Dedifferentiated amniotic fluid mesenchymal stem cell (primary cell): ENCODE results near the gene RSPH10B2.
"Not testable (repeated sequence)": the region's sequence is repeated elsewhere in the genome, so short reads cannot be mapped to it uniquely, and the experiment has no call there.

Experiments
- DNase-seq: peaks from one replicate; pipeline ENCODE4 v3.0.0-alpha.2; 2016; ENCODE audit errors: extremely low spot score

RSPH10B2 gene

GRCh38 chr7:6753964-6754363 lies at the start of gene RSPH10B2:
Gene RSPH10B2 (plus strand): TSS chr7:6754103. CDS start chr7:6757678, 3,575 bp downstream.
- not testable (repeated sequence) for DNase-seq

DNA sequence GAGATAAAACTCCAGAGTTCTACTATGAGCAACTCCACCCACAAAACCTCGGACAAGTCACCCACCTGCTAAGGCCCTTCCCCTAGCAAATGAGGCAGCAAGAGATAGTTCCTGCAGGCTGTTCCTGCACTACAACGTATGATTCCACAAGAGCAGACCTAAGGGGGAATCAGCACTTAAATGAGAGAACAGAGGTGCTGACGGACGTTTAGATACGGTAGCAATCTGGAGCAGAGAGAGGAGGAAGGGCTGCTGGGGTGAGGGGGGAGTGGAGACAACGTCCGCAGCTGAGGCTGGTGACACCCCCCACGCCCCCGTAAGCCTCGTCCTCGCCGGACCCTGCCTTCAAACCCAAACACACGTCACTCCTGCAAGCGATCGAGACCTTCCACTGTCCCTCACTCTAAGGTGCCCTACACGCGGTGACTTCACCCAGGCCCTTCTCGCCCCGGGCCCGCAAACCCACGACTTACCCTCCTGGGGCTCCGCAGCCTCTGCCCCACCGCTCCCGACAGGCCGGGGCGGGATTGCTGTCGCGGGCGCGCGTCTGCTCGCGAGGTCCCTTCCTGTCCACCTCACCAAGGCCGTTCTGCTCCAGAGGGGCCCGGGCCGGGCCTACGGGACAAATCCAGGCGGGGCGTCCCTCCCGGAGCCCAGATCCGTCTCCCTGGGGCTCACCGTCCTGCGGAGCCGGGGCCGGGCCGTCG lies 47.8 kb upstream of the RSPH10B2 start:
- peak; percentile 16 for DNase-seq

DNA sequence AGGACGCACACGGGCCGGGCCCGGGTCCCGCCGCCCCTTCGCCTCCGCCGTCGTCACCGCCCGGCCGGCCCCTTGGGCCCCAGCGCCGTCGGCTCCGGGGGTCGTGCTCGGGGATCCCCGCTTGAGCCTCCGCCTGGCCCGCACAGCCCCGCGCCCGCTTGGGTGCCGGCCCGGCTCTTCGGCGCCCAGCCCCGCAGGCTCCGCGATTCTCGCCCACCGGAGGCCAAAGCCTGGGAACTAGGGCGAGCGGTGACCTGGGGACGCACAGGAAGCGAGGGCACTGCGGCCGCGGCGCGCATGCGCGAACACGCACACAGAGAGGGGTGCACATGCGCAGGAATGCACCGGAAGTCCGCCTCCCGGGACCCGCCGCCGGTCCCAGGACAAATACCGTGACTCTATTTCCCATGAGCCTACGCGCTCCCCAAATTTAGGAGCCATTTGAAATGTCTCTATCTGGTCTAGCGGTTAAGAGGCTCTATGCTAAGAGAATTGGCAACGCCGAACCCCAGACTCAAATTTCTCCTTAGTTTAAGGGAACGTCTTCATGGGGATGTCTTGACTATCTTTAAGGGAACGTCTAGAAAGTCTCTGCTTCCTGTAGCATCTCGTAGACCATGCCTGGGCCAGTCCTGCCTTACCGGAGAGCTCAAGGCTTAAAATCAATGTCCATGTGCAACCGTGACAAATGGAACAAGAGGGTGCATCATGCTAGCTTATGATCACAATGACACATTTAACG lies 47.1 kb upstream of the RSPH10B2 start, which contains the start of gene ZNF12:
ZNF12 (minus strand) TSS at position 282 of the 742 bp plus-strand sequence. CDS start 1,774 bp downstream, outside the sequence.
- peak; percentile 91 for DNase-seq

DNA sequence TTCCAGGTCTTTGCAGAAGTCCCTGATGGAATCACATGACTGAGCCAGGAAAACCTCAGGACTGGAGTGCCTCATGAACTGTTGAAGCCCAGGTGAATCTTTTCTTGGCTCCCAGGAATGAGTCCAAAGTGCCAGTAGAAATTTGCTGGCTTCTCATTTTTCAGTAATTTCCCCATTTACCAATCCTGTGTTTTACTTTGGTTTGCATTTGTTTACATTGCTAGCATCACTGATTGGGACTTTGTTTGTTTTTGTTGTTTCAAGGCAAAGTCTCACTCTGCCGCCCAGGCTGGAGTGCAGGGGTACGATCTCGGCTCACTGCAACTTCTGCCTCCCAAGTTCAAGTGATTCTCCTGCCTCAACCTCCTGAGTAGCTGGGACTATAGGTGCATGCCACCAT lies 45.6 kb upstream of the RSPH10B2 start:
- DNase-seq = peak; percentile 7

- no peak for DNase-seq
These were observed 44.1 kb upstream of the RSPH10B2 start for GRCh38 chr7:6709808-6710207.

- DNase-seq = no peak
These were observed 39.5 kb upstream of the RSPH10B2 start for GRCh38 chr7:6714360-6714759.

DNA sequence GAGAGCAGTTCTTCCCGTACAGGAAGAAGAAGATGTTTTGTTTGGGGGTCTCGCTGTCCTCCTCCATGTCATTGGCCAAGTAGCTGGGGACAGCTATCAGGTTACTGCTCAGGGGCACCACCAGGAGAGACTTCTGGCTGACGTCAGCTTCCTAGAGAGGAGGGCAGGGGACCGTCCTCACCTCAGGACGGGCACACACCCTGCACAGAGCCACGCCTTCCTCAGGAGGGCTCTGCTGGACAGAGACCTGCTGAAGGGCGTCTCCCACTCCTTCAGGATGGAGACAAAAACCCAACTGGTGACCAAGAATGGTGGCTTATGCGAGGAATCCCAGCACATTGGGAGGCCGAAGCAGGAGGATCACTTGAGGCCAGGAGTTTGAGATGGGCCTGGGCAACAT lies 38.0 kb upstream of the RSPH10B2 start:
- not testable (repeated sequence) for DNase-seq

GRCh38 chr7:6718124-6718523 lies 35.8 kb upstream of the RSPH10B2 start:
- no peak for DNase-seq

DNA sequence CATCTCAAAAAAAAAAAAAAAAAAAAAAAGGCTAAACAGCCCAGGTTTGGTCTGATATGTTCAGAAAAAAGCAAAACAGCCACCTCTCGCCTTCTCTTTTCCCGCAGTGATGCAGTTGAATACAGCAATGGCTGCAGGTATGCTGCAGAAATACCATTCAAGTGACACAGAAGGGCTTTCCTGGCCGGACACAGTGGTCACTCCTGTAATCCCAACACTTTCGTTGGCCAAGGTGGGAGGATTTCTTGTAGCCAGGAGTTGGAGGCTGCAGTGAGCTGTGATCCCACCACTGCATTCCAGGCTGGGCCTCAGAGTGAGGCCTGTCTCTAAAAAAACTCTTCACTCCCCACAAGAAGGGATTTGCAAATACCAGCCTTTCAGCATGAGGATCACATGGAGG lies 29.6 kb upstream of the RSPH10B2 start:
- not testable (repeated sequence) for DNase-seq

GRCh38 chr7:6725003-6725402 lies 28.9 kb upstream of the RSPH10B2 start:
- DNase-seq = no peak

- DNase-seq = not testable (repeated sequence)
These were observed 27.6 kb upstream of the RSPH10B2 start for GRCh38 chr7:6726341-6726740.

GRCh38 chr7:6727663-6728062 lies 26.2 kb upstream of the RSPH10B2 start:
- DNase-seq = no peak

- DNase-seq = not testable (repeated sequence)
These were observed 24.9 kb upstream of the RSPH10B2 start for GRCh38 chr7:6728893-6729491.

- DNase-seq = peak; percentile 84
These were observed 24.2 kb upstream of the RSPH10B2 start for GRCh38 chr7:6729492-6730342.

GRCh38 chr7:6730343-6730633 lies 23.6 kb upstream of the RSPH10B2 start:
- DNase-seq = no peak

GRCh38 chr7:6738415-6738814 lies 15.5 kb upstream of the RSPH10B2 start:
- DNase-seq = not testable (repeated sequence)

- not testable (repeated sequence) for DNase-seq
These were observed 9.3 kb upstream of the RSPH10B2 start for GRCh38 chr7:6744410-6745100.

GRCh38 chr7:6749335-6749734 lies 4.6 kb upstream of the RSPH10B2 start:
- not testable (repeated sequence) for DNase-seq

GRCh38 chr7:6750173-6750572 lies 3.7 kb upstream of the RSPH10B2 start:
- DNase-seq = not testable (repeated sequence)

DNA sequence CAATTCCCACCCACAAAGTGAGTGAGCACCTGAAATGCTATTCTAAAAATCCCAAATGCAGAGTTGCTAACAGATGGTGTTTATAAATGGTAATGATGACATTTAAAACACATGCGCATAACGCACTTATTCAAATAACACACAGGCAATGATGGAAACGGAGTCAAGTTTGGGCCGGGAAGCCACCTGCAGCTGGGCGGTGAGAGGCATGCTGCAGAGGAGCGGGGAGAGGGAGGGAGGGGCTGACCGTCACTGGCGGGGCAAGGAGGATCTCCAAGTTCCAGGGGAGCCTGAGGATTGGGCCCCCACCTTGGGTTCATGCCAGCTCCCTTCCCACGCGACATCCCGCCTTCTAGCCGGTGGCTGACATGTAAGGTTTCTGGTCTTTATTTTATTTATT lies 7.3 kb downstream of the RSPH10B2 start:
- not testable (repeated sequence) for DNase-seq

DNA sequence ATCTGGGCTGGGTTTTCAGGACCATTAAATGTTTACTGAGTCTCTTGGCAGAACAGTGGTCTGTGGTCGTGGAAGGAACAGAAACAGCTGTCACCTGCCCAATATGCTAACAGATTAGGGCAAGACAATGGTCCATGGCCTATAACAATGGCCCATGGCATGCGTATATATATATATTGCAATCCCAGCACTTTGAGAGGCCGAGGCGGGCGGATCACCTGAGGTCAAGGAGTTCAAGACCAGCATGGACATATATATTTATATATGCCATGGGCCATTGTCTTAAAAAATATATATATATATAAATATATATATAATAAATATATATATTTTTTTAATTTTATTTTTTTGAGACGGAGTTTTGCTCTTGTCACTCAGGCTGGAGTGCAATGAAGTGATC lies 27.7 kb downstream of the RSPH10B2 start:
- not testable (repeated sequence) for DNase-seq
